SW480 (cell line): ENCODE data around the gene NHLH1.

Source experiments
- DNase-seq: peaks from one replicate; pipeline ENCODE4 v3.0.0-alpha.2; 2016; ENCODE audit warnings: low spot score

The NHLH1 gene

GRCh38 chr1:160359559-160360226 is 7.2 kb upstream of the NHLH1 start:
- DNase-seq: no peak

DNA sequence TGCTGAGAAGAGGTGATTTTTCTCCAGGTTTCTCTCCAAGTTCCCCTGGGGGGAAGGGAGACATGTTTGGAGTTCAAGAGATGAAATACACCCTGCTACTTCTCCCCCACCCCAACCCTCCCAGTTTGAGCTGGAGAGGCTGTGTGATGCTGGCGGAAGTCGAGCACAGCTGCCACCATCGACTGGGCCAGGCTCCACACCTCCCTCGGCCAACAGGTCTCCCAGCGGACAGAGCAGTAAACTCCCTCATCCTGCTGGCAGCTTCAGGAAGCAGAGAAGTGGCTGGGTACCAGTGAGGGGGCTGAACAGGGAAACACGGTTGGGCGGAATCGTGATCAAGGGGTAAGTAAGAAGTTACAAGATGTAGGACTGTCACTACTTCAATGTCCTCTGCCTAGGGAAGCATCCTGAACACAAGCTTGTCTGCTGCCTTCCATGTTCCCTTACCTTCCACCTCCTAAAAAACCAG is 6.6 kb upstream of the NHLH1 start:
- DNase-seq: no peak

GRCh38 chr1:160361199-160361598 is 5.7 kb upstream of the NHLH1 start:
- DNase-seq: no peak

DNA sequence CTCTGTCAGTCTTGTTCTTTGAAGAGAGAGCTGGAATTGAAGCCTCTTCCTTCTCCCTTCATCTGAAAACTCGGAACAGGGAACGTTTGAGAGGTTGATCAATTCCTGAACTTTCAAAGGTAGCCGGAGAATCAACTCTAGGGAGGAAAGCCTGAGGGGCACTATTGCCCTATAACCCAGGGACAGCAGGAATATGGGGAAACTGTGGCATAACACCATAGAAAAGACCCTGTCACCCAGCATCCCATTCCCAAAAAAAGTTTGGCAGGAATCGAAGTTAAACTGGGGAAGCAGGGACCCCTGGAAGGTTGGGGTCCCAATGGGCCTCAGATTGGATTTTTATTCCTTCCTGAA is 5.1 kb upstream of the NHLH1 start:
- DNase-seq: no peak

GRCh38 chr1:160362168-160362957 is 4.5 kb upstream of the NHLH1 start:
- no peak for DNase-seq

GRCh38 chr1:160363010-160363409 is 3.9 kb upstream of the NHLH1 start:
- no peak for DNase-seq

DNA sequence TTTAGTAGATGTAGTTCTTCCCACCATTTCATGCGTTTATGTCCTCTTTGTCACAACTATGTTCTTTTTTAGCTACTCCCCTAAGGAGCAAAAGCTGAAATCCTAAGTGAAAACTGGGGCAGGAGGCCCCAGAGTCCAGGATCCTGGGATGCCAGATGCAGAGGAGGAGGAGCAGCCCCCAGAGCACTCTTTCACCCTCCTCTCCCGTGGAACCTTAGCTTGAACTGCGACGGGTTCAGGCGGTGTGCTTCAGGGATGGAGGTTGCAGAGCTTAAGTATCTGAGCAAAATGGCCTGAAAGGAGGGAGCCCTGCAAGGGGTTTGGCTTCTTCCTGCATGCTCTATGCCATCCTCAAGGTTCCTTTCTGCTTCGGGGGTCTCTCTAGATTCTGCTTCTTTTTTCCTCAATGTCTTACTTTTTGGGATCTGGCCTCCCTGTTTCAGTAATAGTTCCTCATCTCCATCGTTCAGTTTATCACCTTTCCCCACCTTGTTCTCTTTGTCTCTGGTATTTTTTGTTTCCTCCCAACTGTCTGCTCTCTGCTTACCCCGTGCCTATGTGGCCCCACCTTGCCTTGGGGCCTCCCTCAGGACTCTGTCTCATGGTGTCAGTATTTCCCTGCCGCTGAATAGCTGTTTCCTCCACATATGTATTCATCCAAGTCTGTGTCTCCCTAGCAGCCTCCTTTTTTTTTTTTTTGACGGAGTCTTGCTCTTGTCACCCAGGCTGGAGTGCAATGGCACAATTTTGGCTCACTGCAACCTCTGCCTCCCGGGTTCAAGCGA is 2.7 kb upstream of the NHLH1 start:
- DNase-seq: no peak

- no peak for DNase-seq
Measured at GRCh38 chr1:160365325-160365724, 1.5 kb upstream of the NHLH1 start.

- DNase-seq: no peak
Measured at GRCh38 chr1:160367516-160367900, 637 bp downstream of the NHLH1 start.

DNA sequence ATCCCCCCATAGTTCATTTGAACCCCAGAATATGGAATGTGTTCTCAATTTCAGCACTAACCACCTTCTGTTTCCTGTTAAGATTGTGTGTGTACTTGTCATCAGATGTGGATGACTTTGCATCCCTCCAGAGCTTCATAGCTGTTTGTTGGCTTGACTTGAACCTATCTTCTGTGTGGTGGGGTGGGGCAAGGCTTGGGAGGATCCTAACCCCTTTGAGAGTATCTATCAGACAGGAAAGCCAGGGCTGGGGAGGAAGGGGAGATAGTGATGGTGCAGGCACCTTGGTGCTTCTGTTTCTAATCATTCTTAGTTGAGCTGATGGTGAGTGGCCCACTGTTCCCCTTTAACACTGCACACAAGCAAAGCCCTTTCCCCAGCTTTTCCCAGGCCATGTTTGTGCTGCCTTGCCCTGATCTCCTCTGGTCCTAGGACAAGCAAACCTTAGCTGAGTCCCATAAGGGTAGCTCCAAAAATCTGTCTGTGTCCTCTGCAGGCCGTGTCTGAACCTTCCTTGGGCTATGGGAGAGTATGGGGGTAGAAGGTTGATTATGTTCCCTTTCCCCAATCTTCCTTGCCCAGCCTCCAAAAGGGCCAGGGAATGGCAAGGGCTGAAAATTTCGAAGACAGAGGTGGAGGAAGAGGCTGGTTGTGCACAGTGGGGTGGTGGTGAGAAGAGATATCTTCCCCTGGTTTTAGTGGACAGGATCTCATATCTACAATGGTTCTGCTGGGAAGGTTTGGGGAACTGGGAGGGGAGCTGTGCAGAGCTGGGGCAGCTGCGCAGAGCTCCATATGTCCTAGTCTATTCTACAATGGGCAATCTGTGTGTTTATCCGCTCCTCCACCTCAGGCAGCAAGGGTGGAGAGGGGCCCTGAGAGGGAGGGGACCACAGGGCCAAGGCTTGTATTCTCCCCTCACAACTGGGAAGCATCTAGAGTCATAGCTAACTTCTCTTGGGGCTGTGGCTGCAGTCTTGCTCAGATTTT is 1.4 kb downstream of the NHLH1 start:
- DNase-seq: no peak

DNA sequence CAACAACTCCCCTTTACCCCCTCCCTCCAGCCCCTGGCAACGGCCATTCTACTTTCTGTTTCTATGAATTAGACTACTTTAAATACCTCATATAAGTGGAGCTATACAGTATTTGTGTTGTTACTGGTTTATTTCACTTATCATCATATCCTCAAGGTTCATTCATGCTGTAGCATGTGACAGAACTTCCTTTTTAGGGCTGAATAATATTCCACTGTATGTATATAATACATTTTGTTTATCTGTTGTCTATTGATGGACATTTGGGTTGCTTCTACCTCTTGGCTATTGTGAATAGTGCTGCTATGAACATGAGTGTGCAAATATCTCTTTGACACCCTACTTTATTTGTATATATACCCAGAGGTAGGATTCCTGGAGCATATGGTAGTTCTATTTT is 2.2 kb downstream of the NHLH1 start:
- DNase-seq: no peak

GRCh38 chr1:160370561-160371345 is 3.9 kb downstream of the NHLH1 start:
- no peak for DNase-seq

GRCh38 chr1:160371346-160371631 is 4.4 kb downstream of the NHLH1 start:
- DNase-seq: no peak

DNA sequence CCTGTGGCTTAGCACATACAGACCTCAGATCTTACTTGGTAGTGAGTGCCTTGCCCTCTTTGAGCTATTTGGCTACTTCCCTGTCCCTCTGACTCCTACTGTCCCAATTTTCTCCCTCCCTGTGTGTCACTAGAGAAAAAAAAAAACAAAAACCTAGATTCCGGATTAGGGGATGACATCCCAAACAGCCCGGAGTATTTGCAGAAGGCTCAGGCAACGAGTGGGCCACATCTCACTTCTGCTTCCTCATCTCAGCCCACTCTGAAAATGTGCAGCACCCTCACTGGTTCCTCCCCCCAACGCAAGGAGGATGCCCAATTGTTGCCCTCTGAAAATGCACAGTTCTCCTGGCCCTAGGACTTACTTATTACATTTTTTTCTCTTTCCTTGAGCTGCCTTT is 4.9 kb downstream of the NHLH1 start:
- DNase-seq: no peak

DNA sequence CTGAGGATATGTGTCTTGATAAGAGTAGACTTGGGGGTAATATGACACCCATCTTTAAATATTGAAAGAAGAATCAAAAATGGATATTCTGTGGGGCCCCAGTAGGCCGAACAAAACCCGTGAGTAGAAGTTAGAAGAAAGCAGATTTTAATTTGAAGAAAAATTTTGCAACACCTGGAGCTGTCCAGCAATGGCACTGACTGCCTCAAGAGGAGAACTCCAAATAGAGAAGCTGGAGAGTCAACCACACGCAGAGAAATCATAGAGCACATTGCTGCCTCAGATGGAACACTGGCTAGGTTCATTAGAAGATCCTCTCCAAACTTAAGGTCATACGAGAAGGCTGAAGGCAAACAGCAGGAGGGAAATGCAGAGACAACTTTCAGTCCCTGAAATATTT is 6.8 kb downstream of the NHLH1 start:
- no peak for DNase-seq

GRCh38 chr1:160374306-160375110 is 7.6 kb downstream of the NHLH1 start:
- no peak for DNase-seq

- DNase-seq: no peak
Measured at GRCh38 chr1:160375788-160376524, 9.1 kb downstream of the NHLH1 start.

DNA sequence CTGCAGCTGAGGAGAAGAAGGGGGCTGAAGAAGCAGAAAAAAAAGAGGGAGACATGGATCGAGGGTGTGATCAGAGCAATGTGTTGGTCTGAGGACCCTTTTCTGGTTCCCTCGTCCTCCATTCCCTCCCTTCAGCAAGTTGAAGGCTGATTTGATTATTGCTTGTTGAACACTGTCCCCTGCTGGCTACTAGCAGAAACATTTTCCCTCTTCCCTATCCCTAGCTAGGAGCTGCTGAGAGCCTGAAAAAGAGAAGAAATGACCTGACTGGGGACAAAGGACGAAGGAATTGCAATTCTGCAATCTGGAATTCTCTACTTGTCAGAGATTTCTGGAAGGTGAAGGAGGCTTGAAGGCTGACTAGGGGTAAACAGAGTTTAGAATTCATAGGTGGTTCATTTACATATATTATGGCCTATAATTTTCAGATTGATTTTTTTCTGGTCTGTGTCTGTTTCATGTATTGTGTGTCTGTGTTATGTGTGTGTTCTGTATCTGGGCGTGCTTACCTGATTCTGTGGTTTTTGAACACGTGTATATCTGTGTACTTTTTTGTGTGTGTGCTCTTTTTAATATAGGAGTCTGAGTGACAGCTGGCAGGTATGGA is 9.8 kb downstream of the NHLH1 start:
- peak; percentile 76 for DNase-seq

- DNase-seq: no peak
Measured at GRCh38 chr1:160377585-160378206, 10.8 kb downstream of the NHLH1 start.
